ENCODE measurements around the gene SLC39A5. TPM values are rescaled to one million over a fixed set of nuclear protein-coding genes. Genes with fewer than 3 reads are reported as not detected.

SLC39A5 gene
- total RNA-seq, 1 donor from 2014 or later = 0.54 TPM

- Mint-ChIP-seq H3K4me3 (no peak overlapping the region), H3K9me3 (no peaks in the 10 kb centered on the region), H3K27ac (no peak overlapping the region)
These were observed 31.8 kb upstream of the SLC39A5 start for GRCh38 chr12:56197921-56198635.

GRCh38 chr12:56198836-56199235, 31.0 kb upstream of the SLC39A5 start:
- H3K9me3 ChIP-seq (ENCODE audit: low read depth) = no peaks in the 10 kb centered on the region
- peaks cover 7% of the 10 kb centered on the region for H3F3A ChIP-seq (ENCODE audit: low read depth)
- Mint-ChIP-seq H3K27me3 (ENCODE audit: insufficient read depth, low read depth) (peaks cover 2% of the 10 kb centered on the region), H3K36me3 (no peaks in the 10 kb centered on the region), H3K9me3 (no peaks in the 10 kb centered on the region), H3K4me1 (no peaks in the 10 kb centered on the region), H3K4me3 (no peak overlapping the region), H3K27ac (no peak overlapping the region)
- no peak overlapping the region for H2AFZ ChIP-seq (replicated peaks)
- H3K4me1 ChIP-seq = no peaks in the 10 kb centered on the region
- H3K36me3 ChIP-seq = no peaks in the 10 kb centered on the region
- no peak overlapping the region for H3K27ac ChIP-seq
- no peaks in the 10 kb centered on the region for H3K27me3 ChIP-seq
- DNase-seq (ENCODE audit: low spot score) = no peak
- no peaks in the 10 kb centered on the region for H4K20me1 ChIP-seq (ENCODE audit: low read depth)
- TF ChIP-seq CTCF (IDR thresholded peaks at IDR 0.05) = no peak
- TF ChIP-seq EZH2phosphoT487 (IDR thresholded peaks at IDR 0.05) = no peak
- TF ChIP-seq EZH2 (IDR thresholded peaks at IDR 0.05) = no peak
- no peak overlapping the region for H3K4me3 ChIP-seq
- H3K79me2 ChIP-seq (ENCODE audit: low read depth) = no peaks in the 10 kb centered on the region
- no peak overlapping the region for H3K4me2 ChIP-seq
- no peak overlapping the region for H3K9ac ChIP-seq

More at GRCh38 chr12:56197921-56198635, 31.8 kb upstream of the SLC39A5 start:
- H2AFZ ChIP-seq (replicated peaks) = no peak overlapping the region
- no peaks in the 10 kb centered on the region for H3K9me3 ChIP-seq (ENCODE audit: low read depth)
- no peak overlapping the region for H3K9ac ChIP-seq
- H3K4me2 ChIP-seq = no peak overlapping the region
- H3F3A ChIP-seq (ENCODE audit: low read depth) = peaks cover 7% of the 10 kb centered on the region
- H3K27me3 ChIP-seq = no peaks in the 10 kb centered on the region
- H3K4me1 Mint-ChIP-seq = no peaks in the 10 kb centered on the region
- no peaks in the 10 kb centered on the region for H3K4me1 ChIP-seq
- peaks cover 5% of the 10 kb centered on the region for H3K27me3 Mint-ChIP-seq (ENCODE audit: insufficient read depth, low read depth)
- H4K20me1 ChIP-seq (ENCODE audit: low read depth) = no peaks in the 10 kb centered on the region
- no peak for DNase-seq (ENCODE audit: low spot score)
- no peaks in the 10 kb centered on the region for H3K36me3 ChIP-seq
- H3K79me2 ChIP-seq (ENCODE audit: low read depth) = no peaks in the 10 kb centered on the region
- no peaks in the 10 kb centered on the region for H3K36me3 Mint-ChIP-seq
- no peak for TF ChIP-seq EZH2 (IDR thresholded peaks at IDR 0.05)
- TF ChIP-seq CTCF (IDR thresholded peaks at IDR 0.05) = no peak
- TF ChIP-seq EZH2phosphoT487 (IDR thresholded peaks at IDR 0.05) = no peak
- no peak overlapping the region for H3K27ac ChIP-seq
- H3K4me3 ChIP-seq = no peak overlapping the region

GRCh38 chr12:56202366-56202765, 27.5 kb upstream of the SLC39A5 start:
- no peaks in the 10 kb centered on the region for H3K79me2 ChIP-seq (ENCODE audit: low read depth)
- no peak overlapping the region for H3K4me3 Mint-ChIP-seq
- H3K27ac Mint-ChIP-seq = no peak overlapping the region
- peaks cover 8% of the 10 kb centered on the region for H3K36me3 Mint-ChIP-seq
- H3K4me1 Mint-ChIP-seq = no peaks in the 10 kb centered on the region
- TF ChIP-seq EZH2phosphoT487 (IDR thresholded peaks at IDR 0.05) (no peak), EZH2 (IDR thresholded peaks at IDR 0.05) (no peak), CTCF (IDR thresholded peaks at IDR 0.05) (no peak)
- H3K27me3 Mint-ChIP-seq (ENCODE audit: insufficient read depth, low read depth) = peaks cover 2% of the 10 kb centered on the region
- peak overlapping the region; percentile 6 for H3K27ac ChIP-seq
- H3K9me3 Mint-ChIP-seq = no peaks in the 10 kb centered on the region
- H3K4me1 ChIP-seq = no peaks in the 10 kb centered on the region
- DNase-seq (ENCODE audit: low spot score) = no peak
- no peak overlapping the region for H3K4me2 ChIP-seq
- no peak overlapping the region for H3K4me3 ChIP-seq
- H4K20me1 ChIP-seq (ENCODE audit: low read depth) = no peaks in the 10 kb centered on the region
- no peaks in the 10 kb centered on the region for H3K9me3 ChIP-seq (ENCODE audit: low read depth)
- H3K36me3 ChIP-seq = no peaks in the 10 kb centered on the region
- no peak overlapping the region for H3K9ac ChIP-seq
- H2AFZ ChIP-seq (replicated peaks) = no peak overlapping the region
- H3F3A ChIP-seq (ENCODE audit: low read depth) = peaks cover 26% of the 10 kb centered on the region
- H3K27me3 ChIP-seq = no peaks in the 10 kb centered on the region

Measured in neural progenitor cell (in vitro differentiated cells).